Skeletal muscle satellite cell (primary cell): ENCODE measurements around the gene TNFAIP8.

ENCODE experiments used
- H3K27me3 ChIP-seq: 2 replicates; pipeline ENCODE4 v1.7.0; 2013; ENCODE audit warnings: low read length; ENCODE audit not compliant: control insufficient read depth, insufficient read depth
- H3K36me3 ChIP-seq: 2 replicates; pipeline ENCODE4 v1.7.0; 2013; ENCODE audit warnings: mild to moderate bottlenecking, control low read depth, low read length; ENCODE audit not compliant: insufficient read depth
- H3K4me1 ChIP-seq: 2 replicates; pipeline ENCODE4 v1.7.0; 2013; ENCODE audit warnings: low read length; ENCODE audit not compliant: control insufficient read depth, insufficient read depth
- H3K4me2 ChIP-seq: 2 replicates; pipeline ENCODE4 v1.7.0; 2013; ENCODE audit warnings: mild to moderate bottlenecking, low read length
- H3K4me3 ChIP-seq: 2 replicates; pipeline ENCODE4 v1.7.0; 2013; ENCODE audit warnings: low read length
- H3K9ac ChIP-seq: 2 replicates; pipeline ENCODE4 v1.7.0; 2013; ENCODE audit warnings: mild to moderate bottlenecking, low read depth, low read length, moderate library complexity
- H3K9me3 ChIP-seq: replicated peaks from 2 replicates; pipeline ENCODE4 v1.7.0; 2013; ENCODE audit warnings: mild to moderate bottlenecking, control low read depth, low read length

The TNFAIP8 gene

GRCh38 chr5:119377066-119377465 lies 21.2 kb downstream of the TNFAIP8 start:
- H3K4me1 ChIP-seq: peaks cover 3% of the 10 kb centered on the region
- H3K9ac ChIP-seq: no peak overlapping the region
- no peaks in the 10 kb centered on the region for H3K36me3 ChIP-seq
- no peak overlapping the region for H3K4me2 ChIP-seq
- no peaks in the 10 kb centered on the region for H3K27me3 ChIP-seq
- no peaks in the 10 kb centered on the region for H3K9me3 ChIP-seq
- no peak overlapping the region for H3K4me3 ChIP-seq

GRCh38 chr5:119378075-119378700 lies 22.4 kb downstream of the TNFAIP8 start:
- peaks cover 3% of the 10 kb centered on the region for H3K4me1 ChIP-seq
- no peak overlapping the region for H3K4me3 ChIP-seq
- H3K9me3 ChIP-seq: no peaks in the 10 kb centered on the region
- H3K4me2 ChIP-seq: no peak overlapping the region
- H3K9ac ChIP-seq: no peak overlapping the region
- H3K27me3 ChIP-seq: no peaks in the 10 kb centered on the region
- no peaks in the 10 kb centered on the region for H3K36me3 ChIP-seq

GRCh38 chr5:119379096-119379495 lies 23.3 kb downstream of the TNFAIP8 start:
- Histone ChIP-seq H3K4me1 (peaks cover 3% of the 10 kb centered on the region), H3K27me3 (no peaks in the 10 kb centered on the region), H3K4me2 (no peak overlapping the region), H3K9ac (no peak overlapping the region), H3K36me3 (no peaks in the 10 kb centered on the region), H3K4me3 (no peak overlapping the region), H3K9me3 (no peaks in the 10 kb centered on the region)

GRCh38 chr5:119379942-119380547 lies 24.2 kb downstream of the TNFAIP8 start:
- no peak overlapping the region for H3K9ac ChIP-seq
- H3K36me3 ChIP-seq: no peaks in the 10 kb centered on the region
- H3K9me3 ChIP-seq: no peaks in the 10 kb centered on the region
- no peak overlapping the region for H3K4me2 ChIP-seq
- H3K27me3 ChIP-seq: no peaks in the 10 kb centered on the region
- peaks cover 3% of the 10 kb centered on the region for H3K4me1 ChIP-seq
- no peak overlapping the region for H3K4me3 ChIP-seq

GRCh38 chr5:119382169-119382568 lies 26.4 kb downstream of the TNFAIP8 start:
- Histone ChIP-seq H3K9me3 (no peaks in the 10 kb centered on the region), H3K4me1 (peaks cover 3% of the 10 kb centered on the region)

GRCh38 chr5:119383008-119383407 lies 27.2 kb downstream of the TNFAIP8 start:
- Histone ChIP-seq H3K4me2 (no peak overlapping the region), H3K4me3 (no peak overlapping the region), H3K9ac (no peak overlapping the region), H3K27me3 (no peaks in the 10 kb centered on the region), H3K36me3 (no peaks in the 10 kb centered on the region), H3K9me3 (no peaks in the 10 kb centered on the region), H3K4me1 (peaks cover 3% of the 10 kb centered on the region)

More at GRCh38 chr5:119382169-119382568, 26.4 kb downstream of the TNFAIP8 start:
- Histone ChIP-seq H3K36me3 (no peaks in the 10 kb centered on the region), H3K4me3 (no peak overlapping the region), H3K9ac (no peak overlapping the region), H3K4me2 (no peak overlapping the region), H3K27me3 (no peaks in the 10 kb centered on the region)

GRCh38 chr5:119385136-119385535 lies 29.3 kb downstream of the TNFAIP8 start:
- Histone ChIP-seq H3K36me3 (no peaks in the 10 kb centered on the region), H3K9me3 (no peaks in the 10 kb centered on the region), H3K4me3 (no peak overlapping the region), H3K4me2 (no peak overlapping the region), H3K9ac (no peak overlapping the region), H3K27me3 (no peaks in the 10 kb centered on the region), H3K4me1 (peaks cover 6% of the 10 kb centered on the region)

GRCh38 chr5:119385536-119386128 lies 29.8 kb downstream of the TNFAIP8 start:
- Histone ChIP-seq H3K27me3 (no peaks in the 10 kb centered on the region), H3K36me3 (no peaks in the 10 kb centered on the region), H3K4me3 (no peak overlapping the region), H3K4me2 (no peak overlapping the region), H3K9ac (no peak overlapping the region), H3K9me3 (no peaks in the 10 kb centered on the region), H3K4me1 (peaks cover 6% of the 10 kb centered on the region)

- H3K9ac ChIP-seq: no peak overlapping the region
- no peaks in the 10 kb centered on the region for H3K9me3 ChIP-seq
- no peak overlapping the region for H3K4me3 ChIP-seq
- H3K36me3 ChIP-seq: no peaks in the 10 kb centered on the region
- H3K4me1 ChIP-seq: peaks cover 6% of the 10 kb centered on the region
- no peaks in the 10 kb centered on the region for H3K27me3 ChIP-seq
- H3K4me2 ChIP-seq: no peak overlapping the region
Measured at GRCh38 chr5:119386596-119387344, 31.0 kb downstream of the TNFAIP8 start.

GRCh38 chr5:119387945-119388618 lies 32.3 kb downstream of the TNFAIP8 start:
- Histone ChIP-seq H3K4me3 (no peak overlapping the region), H3K36me3 (no peaks in the 10 kb centered on the region), H3K9me3 (no peaks in the 10 kb centered on the region), H3K4me1 (peaks cover 11% of the 10 kb centered on the region), H3K9ac (no peak overlapping the region), H3K27me3 (no peaks in the 10 kb centered on the region), H3K4me2 (no peak overlapping the region)

GRCh38 chr5:119388619-119389190 lies 32.9 kb downstream of the TNFAIP8 start:
- Histone ChIP-seq H3K4me3 (no peak overlapping the region), H3K9me3 (no peaks in the 10 kb centered on the region), H3K36me3 (no peaks in the 10 kb centered on the region), H3K27me3 (no peaks in the 10 kb centered on the region), H3K9ac (no peak overlapping the region), H3K4me2 (no peak overlapping the region), H3K4me1 (peaks cover 17% of the 10 kb centered on the region)
